Measurements from ENCODE around the gene PCSK6.

DNA sequence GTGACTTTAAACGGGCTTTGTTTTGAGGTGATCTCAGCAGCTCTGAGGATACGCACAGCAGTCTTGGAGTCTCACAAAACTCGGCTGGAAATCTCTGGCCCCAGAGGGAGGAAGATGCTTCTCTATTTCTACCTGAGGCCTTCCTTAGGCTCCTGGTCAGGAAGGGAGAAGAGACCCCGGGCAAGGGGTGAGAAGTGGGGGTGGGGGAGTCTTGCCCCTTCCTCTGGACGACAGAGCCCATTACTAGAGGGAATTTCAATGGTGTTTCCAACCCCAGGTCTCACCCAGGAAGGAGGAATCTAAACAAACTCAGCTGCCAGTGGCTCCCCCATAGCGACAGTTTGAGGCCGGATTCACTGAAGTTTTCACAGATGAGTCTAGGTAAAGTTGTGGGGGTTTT is 37.4 kb upstream of the PCSK6 start:
- TF ChIP-seq, protein P1, sequence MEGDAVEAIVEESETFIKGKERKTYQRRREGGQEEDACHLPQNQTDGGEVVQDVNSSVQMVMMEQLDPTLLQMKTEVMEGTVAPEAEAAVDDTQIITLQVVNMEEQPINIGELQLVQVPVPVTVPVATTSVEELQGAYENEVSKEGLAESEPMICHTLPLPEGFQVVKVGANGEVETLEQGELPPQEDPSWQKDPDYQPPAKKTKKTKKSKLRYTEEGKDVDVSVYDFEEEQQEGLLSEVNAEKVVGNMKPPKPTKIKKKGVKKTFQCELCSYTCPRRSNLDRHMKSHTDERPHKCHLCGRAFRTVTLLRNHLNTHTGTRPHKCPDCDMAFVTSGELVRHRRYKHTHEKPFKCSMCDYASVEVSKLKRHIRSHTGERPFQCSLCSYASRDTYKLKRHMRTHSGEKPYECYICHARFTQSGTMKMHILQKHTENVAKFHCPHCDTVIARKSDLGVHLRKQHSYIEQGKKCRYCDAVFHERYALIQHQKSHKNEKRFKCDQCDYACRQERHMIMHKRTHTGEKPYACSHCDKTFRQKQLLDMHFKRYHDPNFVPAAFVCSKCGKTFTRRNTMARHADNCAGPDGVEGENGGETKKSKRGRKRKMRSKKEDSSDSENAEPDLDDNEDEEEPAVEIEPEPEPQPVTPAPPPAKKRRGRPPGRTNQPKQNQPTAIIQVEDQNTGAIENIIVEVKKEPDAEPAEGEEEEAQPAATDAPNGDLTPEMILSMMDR (conservative IDR thresholded peaks at IDR 0.05), result no peak
- no peak for TF ChIP-seq EZH2 (IDR thresholded peaks at IDR 0.05; ENCODE audit: low read depth)
